GM12874 (cell line): ENCODE data around the gene NEURL4.

ENCODE experiments used
- CTCF ChIP-seq: IDR thresholded peaks from 2 replicates; pipeline ENCODE4 v1.5.1; 2011; ENCODE audit warnings: low read depth, mild to moderate bottlenecking, control low read depth, low read length, moderate library complexity; ENCODE audit not compliant: insufficient read depth

The NEURL4 gene

GRCh38 chr17:7328840-7329373 is at the start of gene NEURL4:
Gene NEURL4 (minus strand): TSS chr17:7329335. CDS start chr17:7329312, 23 bp downstream.
- no peak for TF ChIP-seq CTCF

GRCh38 chr17:7374353-7374752 is 45.2 kb upstream of the NEURL4 start:
- TF ChIP-seq CTCF: no peak

- no peak for TF ChIP-seq CTCF
Observed at GRCh38 chr17:7370853-7371252, 41.7 kb upstream of the NEURL4 start.

- no peak for TF ChIP-seq CTCF
Observed at GRCh38 chr17:7369825-7370224, 40.7 kb upstream of the NEURL4 start.

GRCh38 chr17:7367918-7368598 is 38.9 kb upstream of the NEURL4 start:
- no peak for TF ChIP-seq CTCF

- TF ChIP-seq CTCF: no peak
Observed at GRCh38 chr17:7367083-7367482, 37.9 kb upstream of the NEURL4 start.

- TF ChIP-seq CTCF: no peak
Observed at GRCh38 chr17:7363311-7363710, 34.2 kb upstream of the NEURL4 start.
